Measurements from ENCODE around the gene LYPLAL1.

- TF ChIP-seq EZH2 (IDR thresholded peaks at IDR 0.05; ENCODE audit: insufficient read depth, low read length) = no peak
- TF ChIP-seq, protein P1, sequence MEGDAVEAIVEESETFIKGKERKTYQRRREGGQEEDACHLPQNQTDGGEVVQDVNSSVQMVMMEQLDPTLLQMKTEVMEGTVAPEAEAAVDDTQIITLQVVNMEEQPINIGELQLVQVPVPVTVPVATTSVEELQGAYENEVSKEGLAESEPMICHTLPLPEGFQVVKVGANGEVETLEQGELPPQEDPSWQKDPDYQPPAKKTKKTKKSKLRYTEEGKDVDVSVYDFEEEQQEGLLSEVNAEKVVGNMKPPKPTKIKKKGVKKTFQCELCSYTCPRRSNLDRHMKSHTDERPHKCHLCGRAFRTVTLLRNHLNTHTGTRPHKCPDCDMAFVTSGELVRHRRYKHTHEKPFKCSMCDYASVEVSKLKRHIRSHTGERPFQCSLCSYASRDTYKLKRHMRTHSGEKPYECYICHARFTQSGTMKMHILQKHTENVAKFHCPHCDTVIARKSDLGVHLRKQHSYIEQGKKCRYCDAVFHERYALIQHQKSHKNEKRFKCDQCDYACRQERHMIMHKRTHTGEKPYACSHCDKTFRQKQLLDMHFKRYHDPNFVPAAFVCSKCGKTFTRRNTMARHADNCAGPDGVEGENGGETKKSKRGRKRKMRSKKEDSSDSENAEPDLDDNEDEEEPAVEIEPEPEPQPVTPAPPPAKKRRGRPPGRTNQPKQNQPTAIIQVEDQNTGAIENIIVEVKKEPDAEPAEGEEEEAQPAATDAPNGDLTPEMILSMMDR (IDR thresholded peaks at IDR 0.05; ENCODE audit: insufficient read depth, low read depth, low read length) = no peak
These were observed 5.6 kb downstream of the LYPLAL1 start for GRCh38 chr1:219179293-219179692.

Measured in astrocyte (in vitro differentiated cells and primary cell).